Activated CD4-positive, CD25-positive, alpha-beta regulatory T cell treated with anti-CD3 and anti-CD28 coated beads, Interleukin-2, amount 50 U/mL, for 72 hours (primary cell): ENCODE data around the gene LGALS8.
"Not testable (repeated sequence)": the region's sequence is repeated elsewhere in the genome, so short reads cannot be mapped to it uniquely, and the experiment has no call there.

Experiments used
- DNase-seq: peaks from one replicate; pipeline ENCODE4 v3.0.0; 2021

The LGALS8 gene

DNA sequence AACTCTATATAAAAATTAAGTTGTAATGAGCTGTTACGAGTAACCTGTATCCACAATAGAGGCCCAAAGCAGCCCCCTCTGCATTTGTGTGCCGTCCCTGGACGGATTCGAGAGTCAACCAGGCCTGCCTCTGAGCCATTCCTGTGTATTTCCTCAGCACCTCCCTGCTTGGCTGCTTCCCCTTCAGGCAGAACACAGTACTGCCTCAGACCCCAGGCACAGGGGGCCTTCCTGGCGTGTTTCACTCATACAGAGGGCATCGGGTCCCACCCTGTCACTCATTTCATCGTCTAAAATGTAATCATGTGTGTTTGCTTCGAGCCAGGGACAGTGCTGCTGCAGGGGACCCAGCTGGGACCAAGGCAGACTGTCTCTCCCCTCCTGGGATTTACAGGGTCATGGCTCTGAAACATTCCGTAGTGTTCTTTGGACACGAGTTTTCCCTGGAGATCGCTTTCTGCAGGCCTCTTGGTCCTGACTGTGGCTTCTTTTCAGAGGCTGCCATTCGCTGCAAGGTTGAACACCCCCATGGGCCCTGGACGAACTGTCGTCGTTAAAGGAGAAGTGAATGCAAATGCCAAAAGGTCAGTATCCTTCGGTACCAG, 19.4 kb downstream of the LGALS8 start:
- no peak for DNase-seq

DNA sequence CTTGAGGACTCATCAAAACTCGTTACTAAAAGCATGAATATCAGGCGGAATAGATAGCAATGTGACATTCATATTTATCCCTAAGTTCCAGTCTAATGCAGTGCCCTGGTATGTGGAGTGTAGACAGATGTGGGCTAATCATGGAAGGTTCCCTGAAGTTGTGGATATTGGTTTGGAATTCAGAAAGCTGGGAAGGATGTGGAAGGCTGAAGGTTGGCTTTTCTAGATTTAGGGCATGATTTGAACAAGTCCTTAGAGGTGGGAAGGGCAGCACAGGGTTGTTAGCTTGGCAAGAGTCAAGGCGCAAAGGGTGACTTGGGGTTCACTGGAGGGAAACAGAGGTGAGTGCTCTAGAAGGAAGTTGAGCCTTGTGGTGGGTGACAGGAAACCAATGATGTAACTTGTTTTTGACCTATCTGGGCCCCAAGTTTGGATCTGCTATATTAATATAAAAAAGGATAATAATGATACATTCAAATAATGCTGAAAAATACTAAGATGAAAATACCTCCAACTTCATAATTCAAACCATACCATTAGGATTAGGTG, 21.9 kb downstream of the LGALS8 start:
- DNase-seq: no peak

DNA sequence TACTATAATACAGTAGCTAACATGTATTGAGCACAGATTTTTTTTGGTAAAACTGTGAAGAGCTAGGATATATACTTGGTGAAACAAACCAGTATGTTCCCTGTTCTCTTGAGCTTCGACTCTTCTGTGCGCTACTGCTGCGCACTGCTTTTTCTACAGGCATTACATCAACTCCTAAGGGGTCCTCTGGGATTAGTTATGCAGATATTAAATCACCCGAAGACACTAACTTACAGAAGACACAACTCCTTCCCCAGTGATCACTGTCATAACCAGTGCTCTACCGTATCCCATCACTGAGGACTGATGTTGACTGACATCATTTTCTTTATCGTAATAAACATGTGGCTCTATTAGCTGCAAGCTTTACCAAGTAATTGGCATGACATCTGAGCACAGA, 24.7 kb downstream of the LGALS8 start:
- no peak for DNase-seq

DNA sequence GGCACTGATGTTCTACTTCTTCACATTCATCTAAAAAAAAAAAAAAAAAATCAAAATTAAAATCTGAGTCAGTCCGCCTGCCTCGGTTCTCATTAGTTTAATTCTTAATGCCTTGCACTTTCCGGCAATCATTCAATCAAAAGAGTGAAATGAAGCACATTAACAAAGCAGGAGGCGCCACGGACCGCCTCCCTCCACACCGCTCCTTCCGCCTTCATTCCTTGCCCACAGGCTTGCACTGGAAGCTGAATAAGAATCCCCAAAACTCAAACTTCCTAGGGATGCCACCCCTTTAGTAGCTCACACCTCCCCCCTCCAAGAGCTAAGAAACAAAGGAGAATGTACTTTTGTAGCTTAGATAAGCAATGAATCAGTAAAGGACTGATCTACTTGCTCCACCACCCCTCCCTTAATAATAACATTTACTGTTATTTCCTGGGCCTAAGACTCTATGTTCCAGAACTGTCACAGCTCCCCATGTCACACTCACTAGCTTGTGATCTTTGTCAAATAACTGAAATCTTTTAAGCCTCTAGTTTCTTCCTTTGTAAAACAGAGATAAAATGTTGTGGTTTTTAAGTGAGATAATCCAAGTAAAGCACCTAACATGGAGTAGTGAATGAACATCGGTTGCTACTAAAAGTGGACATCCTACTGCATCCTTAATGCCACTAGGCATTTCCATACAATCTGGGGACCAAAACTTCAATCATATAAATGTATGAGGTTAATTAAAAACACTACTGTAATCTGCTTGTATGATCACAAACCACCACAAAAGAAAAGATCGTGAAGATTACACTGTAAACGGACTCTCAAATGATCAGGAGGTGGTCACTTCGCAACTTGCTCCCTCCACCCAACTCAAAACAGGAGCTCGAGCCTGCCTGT, 27.4 kb downstream of the LGALS8 start:
- DNase-seq: no peak

DNA sequence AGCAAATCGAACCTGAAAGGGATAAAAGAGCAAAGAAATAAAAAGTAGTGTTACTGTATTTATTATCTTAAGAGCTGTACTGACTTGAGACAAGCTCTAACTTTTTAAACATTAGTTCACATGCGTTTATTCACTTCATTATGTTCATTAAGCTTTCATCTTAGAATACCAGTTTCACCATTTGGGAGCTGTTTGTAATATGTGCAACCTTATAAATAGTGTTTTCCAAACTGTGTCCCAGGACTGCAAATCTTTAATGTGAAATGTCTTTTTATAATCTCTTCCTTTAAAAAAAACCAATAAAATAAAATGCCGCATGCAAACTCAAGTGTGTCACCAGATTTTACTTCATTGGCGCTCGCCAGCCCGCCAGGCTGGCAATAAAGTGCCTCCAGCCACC, 28.3 kb downstream of the LGALS8 start:
- DNase-seq: no peak

DNA sequence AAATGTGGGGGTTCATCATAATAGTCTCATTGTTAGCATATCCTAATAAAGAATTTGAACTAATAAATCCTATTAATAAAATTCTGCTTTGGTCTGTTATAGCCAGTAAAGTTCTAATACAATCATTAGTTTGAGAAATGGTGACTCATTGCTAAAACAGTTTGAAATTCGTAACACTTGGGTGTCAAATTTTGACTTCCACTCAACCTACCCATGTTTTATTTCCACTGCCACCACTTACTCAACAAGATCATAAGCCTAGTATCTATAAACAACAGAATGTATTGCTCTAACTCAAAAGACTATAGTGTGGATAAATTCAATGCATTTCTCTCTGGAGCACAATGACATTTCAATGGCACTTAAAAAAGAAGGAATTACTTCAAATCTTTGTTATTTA, 29.1 kb downstream of the LGALS8 start:
- no peak for DNase-seq

DNA sequence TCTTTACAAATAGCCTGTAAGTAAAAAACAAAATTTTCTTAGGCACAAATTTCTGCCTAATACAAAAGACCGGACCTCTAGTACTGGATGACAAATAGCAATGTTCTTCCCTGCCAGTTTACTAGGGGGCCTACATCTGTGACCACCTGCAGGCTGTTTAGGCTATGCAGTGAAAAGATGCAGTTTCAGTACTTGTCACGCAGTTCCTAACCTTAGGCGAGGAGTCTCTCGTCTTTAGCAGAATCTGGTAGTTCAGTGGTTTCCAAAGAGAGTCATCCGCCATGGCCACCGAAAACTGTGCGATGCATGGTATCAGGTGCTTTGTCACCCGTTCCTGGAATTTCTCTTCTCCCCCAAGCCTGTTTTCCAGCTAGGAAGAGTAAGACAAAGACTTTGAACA, 29.6 kb downstream of the LGALS8 start:
- DNase-seq: no peak

DNA sequence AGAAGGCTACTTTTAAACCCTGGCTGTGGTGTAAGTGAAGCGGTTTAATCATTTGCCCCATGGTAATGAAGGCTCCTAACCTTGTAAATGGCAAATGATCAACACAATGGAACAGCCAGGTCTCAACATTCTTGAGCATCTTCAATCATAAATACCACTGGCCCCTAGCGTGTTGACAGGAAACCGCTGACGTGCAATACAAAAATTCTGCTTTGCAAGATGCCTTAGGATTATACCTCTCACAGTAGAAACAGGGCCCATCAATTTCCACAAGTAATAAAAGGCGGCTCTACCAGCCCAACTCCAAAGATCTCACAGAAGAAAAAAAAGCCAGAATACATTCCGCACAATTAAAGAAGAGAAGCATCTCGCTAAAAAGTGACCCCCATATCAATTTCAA, 32.8 kb downstream of the LGALS8 start:
- DNase-seq: no peak

DNA sequence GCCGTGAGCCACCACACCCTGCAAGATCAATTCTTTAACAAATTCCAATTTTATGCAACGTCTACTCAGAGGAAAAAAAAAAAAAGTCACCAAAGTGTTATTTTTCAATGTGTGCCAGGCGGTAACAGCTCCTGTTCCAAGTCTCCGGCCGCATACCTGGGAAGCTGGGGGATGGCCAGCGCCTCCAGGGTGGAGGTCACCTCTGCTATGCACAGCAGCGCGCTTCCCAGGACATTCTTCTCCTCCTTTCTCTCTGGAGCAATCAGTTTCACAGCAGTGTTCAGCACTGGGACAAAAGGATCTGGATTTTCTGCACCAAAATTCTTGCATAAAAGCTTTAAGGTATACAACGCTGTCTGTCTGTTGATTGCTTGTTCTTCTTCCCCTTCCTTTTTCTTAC, 34.3 kb downstream of the LGALS8 start:
- DNase-seq: no peak

DNA sequence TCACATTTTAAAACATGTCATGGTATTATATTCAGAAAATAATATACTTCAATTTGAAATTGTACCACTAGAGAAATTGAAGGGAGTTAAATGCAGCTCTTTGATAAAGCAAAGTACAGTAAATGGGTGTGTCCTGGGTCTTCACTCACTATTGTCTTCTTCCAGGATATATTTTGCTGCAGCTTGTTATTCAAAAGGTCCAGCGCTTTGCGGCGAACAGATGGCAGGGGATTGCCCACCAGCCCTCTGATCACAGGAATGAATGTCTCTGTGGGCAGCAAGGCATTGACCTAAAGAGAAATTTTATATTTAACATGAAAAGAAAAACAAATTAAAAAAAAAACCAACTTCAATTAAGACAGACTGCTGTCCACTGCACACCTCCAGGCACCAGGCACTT, 35.1 kb downstream of the LGALS8 start:
- DNase-seq: no peak

DNA sequence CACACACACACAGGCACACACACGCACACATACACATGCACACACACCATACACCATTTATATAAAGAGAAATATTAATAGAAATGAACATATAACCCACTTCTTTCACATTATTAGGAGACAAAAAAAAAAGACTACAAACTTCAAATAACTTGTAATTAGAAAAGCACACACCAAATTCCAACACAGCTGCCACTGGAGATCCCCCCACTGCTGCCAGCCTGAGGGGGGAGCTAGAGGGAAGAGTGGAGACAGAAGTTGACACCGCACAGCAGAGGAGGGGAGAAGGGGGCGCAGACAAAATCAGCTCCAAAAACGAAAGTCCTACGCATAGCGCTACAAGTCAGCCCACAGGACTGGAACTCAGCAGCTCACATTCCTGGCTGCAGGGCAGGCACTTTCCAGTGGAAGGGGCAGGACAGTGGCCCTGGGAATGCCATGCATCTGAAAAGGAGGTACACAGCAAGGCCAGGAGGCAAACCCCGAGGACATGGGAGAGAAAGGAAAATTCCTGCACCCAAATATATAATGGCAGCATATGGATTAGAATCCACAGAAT, 36.5 kb downstream of the LGALS8 start:
- DNase-seq: no peak

DNA sequence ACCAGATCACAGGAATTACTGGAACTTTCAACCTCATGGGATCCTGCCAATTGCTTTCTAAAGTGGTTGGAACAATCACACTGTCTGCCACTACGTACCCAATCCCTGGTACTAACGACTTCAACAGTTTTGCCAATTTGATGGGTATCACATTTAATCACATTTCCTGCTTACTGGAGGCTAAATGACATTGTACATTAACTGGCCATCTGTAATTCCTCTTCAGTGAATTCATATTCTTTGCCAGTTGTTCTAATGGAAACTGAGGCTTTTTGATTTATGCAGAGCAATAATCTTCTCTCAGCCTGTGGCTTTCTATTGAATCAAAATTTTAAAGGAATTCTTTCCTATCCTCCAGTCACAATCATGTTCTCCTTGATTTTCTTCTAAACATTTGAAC, 38.2 kb downstream of the LGALS8 start:
- DNase-seq: no peak

DNA sequence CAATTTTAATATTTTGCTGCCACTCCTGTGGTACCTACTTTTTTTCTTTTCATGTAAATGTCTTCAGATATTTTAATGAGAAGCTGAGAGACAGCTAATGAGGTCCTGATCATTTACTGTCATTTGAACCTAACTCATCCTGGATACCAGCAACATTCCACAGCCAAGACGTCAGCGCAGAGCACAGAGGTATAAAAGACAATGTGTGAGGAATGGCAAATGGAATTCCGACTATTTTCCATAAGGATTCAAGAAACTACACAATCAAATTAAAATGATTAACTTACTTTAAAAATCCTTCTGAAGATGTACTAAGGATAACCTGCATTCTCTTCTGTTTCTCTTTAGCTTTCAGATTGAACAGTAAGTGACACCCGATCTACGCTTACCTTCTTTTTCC, 41.7 kb downstream of the LGALS8 start:
- no peak for DNase-seq

DNA sequence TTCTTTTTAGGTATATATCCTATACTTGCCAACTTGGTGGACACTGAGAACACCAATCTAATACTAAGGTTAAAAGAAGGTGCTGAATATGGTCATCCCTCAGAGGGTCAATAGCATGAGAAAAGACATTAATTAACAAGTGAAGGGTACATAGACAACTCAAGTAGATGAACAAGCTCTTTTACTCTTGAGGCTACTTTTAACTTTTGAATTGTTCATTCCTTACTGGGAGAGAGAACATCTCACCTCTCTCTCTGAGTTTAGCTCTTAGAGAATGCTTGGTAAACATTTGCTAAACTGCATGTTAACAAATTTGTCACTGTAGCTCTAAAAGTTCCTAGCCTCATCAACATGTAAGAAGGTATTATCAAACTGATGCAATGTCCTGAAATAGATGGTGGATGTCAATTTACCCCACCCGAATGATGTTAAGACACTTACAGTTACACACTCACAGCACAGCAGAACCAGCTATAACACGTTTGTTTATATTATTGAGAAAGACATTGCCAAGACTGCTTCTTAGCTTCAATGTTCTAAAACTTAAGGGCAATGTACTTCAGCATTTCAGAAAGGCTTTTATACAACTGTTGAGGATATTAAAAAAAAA, 44.6 kb downstream of the LGALS8 start:
- DNase-seq: no peak

DNA sequence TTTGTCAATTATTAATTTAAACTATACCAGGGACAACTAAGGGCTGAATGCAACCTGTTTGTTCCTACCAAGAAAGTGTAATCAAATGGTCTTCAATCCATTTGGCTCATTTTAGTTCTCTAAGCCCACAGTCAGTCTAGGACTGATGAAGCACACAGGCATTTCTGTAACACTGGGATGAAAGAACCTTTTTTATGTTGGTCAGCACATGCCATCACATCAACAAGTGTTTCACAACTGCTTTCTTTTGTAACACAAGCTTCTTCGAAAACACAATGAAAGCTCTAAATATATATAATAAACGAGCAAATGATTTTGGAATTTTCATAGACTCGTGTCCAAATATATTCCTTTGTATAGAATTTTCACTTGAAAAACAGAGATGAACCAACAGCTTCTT, 51.7 kb downstream of the LGALS8 start:
- DNase-seq: no peak

DNA sequence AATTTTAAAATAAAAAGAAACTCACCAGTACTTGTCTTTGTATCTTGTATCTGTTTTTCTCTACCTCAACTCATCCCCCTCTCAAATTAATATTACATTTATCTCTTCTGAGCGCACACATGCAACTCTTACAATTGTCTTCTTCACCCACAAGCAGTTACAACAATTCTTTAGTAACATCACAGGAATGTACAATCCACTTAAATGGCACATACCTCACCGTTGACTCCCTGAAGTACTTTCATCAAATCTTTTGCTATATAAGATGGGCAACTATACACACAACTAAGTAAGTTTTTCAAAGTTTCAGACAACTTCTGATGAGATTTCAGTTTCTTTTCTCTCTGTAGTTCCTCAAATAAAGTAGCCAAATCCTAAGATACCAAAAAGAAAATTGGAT, 52.2 kb downstream of the LGALS8 start:
- DNase-seq: no peak

DNA sequence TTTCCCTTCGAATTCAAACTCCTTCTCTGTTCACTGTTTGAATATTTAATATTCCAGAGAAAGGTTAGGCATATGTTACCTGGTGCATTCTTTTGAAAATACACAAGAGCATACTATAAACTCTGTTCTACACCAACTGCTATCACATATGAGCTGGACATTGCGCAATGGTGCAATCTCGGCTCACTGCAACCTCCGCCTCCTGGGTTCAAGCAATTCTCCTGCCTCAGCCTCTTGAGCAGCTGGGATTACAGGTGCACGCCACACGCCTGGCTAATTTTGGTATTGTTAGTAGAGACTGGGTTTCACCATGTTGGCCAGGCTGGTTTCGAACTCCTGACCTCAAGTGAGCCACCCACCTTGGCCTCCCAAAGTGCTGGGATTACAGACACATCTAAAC, 53.3 kb downstream of the LGALS8 start:
- not testable (repeated sequence) for DNase-seq

DNA sequence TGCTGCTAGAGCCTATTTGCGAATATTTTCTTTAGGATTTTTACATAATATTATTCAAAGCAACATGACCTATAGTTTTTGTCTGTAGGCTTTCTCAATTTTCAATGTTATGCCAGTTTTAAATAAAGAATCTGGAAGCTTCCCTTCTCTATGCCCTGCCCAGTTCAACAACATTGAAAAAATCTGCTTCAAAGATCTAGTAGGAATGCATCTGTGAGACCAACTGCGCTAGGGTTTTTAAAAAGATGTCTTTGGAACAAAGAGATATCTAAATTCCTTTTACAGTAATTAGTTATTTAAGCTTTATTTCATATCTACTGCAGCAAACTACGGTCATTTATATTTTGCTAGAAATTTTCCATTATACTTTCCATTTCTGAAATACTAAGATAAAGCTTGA, 54.9 kb downstream of the LGALS8 start:
- no peak for DNase-seq

DNA sequence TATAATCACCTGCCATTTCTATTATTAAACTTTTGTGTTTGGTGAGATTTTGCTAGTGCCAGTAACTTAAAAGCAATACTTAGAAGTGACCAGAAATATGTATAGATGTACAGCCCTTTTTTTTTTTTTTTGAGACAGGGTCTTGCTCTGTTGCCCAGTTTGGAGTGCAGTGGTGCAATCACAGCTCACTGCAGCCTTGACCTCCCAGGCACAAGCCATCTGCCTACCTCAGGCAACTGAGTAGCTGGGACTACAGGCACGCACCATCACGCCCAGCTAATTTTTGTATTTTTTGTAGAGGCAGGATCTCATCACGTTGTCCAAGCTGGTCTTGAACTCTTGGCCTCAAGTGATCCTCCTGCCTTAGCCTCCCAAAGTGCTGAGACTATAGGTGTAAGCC, 56.6 kb downstream of the LGALS8 start:
- DNase-seq: not testable (repeated sequence)

DNA sequence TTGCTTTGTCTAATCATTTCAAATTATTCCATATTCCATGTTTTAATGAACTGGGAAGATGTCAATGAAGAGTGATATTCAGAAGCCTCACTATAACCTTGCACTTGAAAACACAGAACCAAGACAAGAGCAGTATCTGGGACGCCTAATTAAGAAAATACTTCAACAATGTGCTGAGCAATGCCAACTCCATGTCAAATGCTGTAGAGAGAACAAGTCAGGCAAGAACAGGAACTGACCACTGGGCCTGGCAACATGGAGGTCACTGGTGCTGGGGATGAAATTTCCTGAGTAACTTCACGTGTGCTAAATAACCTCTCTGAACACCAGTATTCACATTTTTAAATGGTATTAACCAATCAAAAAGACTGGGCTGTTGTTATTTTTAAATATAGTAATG, 57.7 kb downstream of the LGALS8 start:
- DNase-seq: no peak

DNA sequence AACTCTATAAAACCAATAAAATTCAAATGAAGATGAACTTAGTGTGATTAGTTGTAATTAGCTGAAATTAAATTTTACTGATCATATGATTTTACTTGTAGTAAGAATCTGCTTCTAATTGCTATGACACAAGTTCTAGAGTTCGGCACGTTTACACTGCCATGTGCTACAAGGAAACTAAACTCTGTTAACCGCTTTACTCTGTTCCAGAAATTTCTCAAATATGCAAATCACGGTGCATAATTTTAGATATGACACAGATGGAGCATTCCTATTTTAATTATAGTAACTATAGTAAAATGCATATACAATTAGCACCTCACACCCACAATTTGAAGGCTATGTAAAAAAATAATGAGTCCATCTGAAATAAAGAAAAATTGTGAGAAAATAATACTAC, 65.7 kb downstream of the LGALS8 start:
- DNase-seq: no peak

DNA sequence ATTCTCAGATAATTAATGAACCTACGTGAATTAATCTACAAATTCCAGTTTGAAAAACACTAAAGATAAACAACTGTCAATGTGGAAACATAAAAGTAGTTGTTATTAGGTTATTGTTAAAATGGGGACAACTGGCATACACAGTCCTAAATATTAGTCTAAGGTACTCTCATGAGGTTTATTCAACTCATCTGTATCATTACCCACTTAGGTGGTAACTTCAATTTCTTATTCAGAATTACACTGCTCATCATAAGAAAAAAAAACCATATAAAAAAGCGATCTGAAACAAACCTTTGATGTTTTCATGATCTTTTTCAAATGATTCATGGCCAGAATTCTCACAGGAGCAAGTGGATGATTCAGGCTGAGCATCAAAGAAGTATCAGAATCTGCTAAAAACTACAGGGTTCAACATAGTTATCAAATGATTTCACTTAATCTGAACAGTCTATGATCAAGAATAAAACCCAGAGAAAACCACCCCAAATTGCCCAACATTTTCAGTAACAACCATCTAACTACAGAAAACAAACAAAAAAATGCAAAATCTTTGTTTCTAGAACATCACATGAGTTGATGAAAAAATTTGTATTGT, 66.9 kb downstream of the LGALS8 start:
- no peak for DNase-seq

DNA sequence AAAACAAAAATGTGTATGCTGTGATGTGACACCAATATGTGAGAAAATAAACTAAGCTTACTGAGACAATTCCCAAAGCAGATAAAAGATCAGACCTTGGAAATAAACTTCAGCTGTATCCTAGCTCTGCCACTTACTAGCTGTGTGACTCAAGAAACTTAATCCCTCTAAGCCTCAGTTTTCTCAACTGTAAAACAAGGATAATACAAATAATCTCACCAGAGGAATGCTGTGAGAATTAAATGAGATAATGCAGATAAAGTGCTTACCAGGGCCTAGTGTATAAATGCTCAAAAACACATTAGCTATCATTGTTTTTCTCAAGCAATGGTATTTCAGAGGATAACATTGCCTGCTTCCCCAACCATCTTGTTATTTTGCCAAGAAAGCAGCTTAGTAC, 78.4 kb downstream of the LGALS8 start:
- no peak for DNase-seq
